DMS153 treated with DMSO at 0.1 percent for 48 hours (cell line): ENCODE measurements around the gene RNF223.
A peak's percentile ranks its signal among the peaks of the same experiment; 100 is the strongest.
"Not testable (repeated sequence)": the region's sequence is repeated elsewhere in the genome, so short reads cannot be mapped to it uniquely, and the experiment has no call there.

Experiments used
- DNase-seq: peaks from one replicate; lab custom pipeline; 2025; ENCODE audit not compliant: unreplicated experiment; lab: John Stamatoyannopoulos, UW

The RNF223 gene

DNA sequence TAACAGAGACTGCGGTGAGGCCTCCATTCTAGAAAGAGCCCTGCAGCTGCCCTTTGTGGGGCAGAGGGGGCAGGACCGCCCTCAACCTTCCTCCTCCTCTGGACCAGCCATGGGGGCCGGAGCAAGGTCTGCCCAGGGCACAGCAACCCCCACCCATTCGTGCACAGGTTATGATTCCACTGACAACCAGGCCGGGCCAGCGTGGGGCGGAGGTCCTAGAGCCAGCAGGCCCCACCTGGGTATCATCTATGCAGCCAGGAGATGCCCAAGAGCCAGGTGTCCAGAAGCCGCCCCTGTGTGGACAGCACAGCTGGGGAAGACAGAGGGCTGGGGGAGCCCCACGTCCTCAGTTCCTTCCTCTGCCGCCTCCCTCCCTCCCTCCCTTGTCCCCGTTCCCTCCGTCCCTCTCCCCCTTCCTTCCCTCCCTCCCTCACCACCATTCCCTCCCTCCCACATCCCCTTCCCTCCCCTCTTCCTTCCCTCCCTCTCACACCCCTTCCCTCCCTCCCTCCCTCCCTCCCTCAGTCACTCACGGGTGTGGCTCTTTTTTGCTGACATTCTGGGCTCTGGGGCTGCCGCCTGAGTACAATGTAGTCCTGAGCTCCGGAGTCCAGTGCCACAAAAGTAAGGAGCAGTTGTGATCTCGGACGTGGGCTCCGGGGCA, 12.3 kb downstream of the RNF223 start:
- DNase-seq, result no peak

DNA sequence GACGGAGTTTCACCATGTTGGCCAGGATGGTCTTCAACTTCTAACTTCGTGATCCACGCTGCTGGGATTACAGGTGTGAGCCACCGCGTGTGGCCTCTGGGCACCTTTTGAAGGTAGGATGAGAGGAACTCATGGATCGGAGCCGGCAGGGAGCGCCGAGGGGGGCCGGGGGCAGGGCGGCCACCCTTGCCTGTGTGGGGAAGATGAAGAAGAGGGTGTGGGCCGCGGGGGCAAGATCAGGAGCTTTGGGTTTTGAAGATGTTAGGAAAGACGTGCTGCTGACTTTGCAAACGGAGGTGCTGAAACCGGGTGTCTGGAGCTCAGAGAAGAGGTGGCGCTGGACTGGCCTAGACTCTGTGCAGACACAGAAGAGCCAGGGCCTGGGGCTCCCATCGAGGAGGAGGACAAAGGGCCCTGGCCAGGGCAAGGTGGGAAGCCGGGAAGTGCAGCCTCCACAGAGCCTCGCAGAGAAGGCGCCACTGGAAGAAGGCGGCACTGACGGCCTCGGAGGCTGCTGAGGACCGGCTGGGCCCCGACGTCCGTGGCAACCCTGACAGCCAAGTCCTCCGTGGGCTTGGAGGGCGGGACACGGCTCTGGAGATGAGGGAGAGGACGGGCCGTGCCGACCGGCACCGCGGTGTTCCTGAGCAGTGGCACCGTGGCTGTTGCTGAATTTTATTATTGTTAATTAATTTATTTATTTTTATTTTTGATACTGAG, 13.7 kb downstream of the RNF223 start:
- DNase-seq, result no peak

DNA sequence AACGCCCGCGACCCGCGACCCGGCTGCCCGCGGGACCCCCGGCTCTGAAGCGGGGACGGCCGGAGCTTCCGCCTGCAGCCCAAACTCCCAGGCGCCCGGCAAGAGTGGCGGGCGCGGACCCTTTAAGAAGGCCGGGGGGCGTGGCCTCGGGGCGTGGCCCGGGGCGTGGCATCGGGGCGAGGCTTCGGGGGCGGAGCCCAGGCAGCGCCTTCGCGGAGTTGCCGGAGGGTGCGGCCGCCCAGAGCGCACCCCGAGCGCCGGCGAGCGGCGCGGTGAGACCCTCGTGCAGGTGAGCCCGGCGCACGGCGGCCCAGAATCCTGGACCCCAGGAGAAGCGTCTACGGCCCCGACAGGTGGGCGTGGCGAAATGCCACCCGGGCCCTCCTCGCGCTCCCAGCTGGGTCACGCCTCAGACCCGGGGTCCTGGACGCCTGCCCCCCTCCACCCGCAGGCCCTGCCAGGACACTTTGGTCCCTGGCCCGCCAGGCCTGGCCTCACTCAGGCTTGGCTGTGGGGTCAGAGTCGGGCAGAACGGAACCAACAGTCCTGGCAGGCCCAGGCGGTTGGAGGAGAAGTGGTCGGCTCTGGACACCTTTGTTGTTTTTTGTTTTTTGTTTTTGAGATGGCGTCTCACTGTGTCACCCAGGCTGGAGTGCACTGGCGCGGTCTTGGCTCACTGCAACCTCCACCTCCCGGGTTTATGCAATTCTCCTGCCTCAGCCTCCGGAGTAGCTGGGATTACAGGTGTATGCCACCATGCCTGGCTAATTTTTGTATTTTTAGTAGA, 14.4 kb downstream of the RNF223 start:
- DNase-seq, result peak; percentile 71

DNA sequence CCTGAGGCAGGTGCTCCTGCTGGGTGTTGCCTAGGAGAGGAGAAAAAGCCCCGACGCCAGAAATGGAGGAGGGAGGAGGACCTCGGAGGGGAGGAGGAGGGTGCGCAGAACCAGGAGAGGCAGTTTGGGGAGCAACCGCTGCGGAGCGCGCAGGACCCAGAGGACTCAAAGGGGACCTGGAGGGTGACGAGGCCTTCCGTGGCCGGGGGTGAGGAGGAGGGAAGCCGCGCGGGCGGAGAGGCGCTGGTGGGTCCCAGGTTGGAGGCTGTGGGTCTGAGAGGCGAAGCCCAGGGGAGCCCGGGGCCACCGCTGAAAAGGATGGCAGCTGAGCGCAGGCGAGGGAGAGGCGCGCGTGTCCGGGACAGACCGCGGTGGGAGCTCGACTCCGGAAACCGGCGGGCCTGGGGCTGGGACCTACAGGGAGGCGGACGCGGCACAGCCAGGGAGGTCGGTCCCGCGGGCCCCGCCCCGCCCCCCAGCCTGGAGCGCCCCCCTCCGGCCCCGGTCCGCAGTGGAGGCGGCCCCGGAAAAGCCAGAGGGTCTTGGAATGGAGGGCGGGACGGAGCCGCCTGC, 15.1 kb downstream of the RNF223 start:
- DNase-seq, result no peak

DNA sequence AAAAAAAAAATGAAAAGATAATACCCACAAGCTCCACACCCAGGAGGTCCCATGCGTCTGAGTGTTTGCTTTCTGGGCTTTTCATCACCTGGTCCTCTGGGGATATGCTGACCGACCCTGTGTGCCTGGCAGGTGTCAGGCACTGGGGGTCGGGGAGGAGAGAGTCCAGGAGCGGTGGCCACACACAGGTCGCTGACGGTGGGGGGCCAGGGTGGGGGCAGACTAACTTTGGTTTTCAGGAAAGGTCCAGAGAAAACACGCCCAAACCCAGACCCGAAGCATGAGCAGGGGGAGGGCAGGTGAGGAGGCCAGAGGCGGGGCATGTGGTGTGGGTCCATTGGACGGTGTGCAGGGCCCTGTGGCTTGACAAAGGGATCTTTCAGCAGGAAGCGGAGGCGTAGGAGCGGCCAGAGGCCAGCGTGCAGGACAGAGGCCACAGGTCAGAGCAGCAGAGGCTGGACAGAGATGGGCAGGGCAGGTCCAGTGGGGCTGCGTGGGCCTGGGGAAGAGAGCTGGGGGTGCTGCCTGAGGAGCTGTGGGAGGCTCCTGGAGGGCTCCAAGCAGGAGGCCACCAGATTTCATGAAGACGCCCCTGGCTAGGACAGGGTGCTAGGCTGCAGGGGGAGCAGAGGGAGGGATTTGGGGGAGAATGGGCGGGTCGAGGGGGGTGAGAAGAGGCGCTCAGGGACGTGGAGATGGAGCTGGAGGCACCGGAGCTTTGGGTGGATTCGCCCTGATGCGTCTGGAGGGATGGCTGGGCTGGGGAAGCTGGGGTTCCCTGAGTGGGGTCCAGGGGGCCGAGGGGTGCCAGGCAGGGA, 15.8 kb downstream of the RNF223 start:
- DNase-seq, result no peak

DNA sequence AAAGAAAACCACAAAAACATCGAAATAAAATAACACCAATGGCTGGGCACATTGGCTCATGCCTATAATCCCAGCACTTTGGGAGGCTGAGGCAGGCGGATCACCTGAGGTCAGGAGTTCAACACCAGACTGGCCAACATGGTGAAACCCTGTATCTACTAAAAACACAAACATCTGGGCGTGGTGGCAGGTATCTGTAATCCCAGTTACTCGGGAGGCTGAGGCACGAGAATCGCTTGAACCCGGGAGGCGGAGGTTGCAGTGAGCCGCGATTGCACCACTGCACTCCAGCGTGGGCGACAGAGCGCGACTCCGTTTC, 16.4 kb downstream of the RNF223 start:
- DNase-seq, result not testable (repeated sequence)

DNA sequence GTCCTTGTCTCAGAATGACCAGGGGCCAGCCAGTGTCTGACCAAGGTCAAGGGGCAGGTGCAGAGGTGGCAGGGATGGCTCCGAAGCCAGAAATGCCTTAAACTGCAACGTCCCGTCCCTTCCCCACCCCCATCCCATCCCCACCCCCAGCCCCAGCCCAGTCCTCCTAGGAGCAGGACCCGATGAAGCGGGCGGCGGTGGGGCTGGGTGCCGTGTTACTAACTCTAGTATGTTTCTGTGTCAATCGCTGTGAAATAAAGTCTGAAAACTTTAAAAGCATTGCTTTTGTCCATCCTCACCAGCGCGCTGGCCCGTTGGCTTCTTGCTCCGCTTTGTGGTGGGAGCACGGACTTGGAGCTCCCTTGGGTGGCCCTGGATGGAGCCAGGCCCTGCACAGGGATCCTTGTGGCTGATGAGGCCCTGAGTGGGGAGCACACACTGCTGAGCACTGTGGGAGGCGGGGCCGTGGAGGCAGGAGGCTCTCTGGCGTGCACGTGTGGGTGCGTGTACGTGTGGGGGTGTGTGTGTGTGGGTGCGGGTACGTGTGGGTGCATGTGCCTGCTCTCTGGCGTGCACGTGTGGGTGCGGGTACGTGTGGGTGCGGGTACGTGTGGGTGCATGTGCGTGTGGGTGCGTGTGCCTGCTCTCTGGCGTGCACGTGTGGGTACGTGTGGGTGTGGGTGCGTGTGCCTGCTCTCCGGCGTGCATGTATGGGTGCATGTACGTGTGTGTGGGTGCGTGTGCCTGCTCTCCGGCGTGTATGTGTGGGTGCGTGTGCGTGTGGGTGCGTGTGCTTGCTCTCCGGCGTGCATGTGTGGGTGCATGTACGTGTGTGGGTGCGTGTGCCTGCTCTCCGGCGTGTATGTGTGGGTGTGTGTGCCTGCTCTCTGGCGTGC, 18.0 kb downstream of the RNF223 start:
- no peak for DNase-seq

DNA sequence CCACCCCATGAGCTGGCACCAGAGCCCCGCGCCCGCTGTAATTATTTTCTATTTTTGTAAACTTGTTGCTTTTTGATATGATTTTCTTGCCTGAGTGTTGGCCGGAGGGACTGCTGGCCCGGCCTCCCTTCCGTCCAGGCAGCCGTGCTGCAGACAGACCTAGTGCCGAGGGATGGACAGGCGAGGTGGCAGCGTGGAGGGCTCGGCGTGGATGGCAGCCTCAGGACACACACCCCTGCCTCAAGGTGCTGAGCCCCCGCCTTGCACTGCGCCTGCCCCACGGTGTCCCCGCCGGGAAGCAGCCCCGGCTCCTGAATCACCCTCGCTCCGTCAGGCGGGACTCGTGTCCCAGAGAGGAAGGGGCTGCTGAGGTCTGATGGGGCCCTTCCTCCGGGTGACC, 19.1 kb downstream of the RNF223 start:
- no peak for DNase-seq

DNA sequence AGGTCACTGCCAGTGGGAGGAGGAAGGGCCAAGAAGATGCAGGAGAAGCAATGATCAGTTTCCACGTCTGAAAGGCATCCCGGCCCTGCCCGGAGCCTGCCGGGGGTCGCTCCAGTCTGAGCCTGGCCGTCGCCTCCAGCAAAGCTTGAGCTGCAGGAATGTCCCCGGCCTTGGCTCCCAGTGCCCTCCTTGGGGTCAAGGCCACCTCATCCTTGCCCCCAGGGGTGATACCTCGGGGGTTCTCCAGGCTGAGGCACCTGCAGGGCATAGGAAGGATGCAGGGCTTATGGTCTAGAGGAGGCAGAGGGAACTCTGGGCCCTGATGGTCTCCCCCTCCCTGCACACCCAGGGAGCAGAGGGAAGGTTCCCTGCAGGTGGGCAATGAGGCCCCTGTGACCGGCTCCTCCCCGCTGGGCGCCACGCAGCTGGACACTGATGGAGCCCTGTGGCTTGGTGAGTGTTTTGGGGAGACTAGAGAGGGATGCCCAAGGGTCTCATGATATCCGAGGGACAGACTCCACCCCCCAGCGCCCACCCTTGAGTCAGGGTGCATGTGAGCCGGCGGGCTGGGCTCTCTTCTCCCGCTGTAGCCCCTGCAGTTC, 19.9 kb downstream of the RNF223 start:
- no peak for DNase-seq

DNA sequence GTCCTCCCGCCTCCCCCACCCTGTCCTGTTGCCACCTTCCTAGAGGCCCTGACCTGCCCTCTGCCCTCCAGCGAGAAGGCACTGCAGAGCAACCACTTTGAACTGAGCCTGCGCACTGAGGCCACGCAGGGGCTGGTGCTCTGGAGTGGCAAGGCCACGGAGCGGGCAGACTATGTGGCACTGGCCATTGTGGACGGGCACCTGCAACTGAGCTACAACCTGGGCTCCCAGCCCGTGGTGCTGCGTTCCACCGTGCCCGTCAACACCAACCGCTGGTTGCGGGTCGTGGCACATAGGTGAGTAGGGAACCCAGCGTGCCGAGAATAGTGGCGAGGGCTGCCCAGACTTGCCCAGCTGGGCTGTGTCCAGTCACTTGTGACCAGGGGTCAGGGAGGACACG, 20.4 kb downstream of the RNF223 start:
- no peak for DNase-seq

DNA sequence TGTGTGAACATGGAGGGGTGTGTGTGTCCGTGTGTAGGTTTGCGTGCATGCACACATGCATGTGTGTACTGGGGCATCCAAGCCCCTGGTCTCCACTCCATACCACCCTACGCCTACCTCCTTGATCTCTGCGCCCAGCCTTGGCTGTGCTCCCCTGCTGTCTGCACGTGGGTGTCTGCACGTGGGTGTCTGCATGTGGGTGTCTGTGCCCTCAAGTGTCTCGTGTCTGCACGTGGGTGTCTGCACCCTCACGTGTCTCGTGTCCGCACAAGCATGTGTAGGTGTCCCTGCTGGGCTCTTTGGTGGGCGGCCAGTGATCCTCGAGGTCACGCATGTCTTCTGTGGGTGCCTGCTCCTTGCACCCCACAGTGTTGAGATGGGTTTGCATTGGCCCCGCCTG, 21.1 kb downstream of the RNF223 start:
- DNase-seq, result no peak

DNA sequence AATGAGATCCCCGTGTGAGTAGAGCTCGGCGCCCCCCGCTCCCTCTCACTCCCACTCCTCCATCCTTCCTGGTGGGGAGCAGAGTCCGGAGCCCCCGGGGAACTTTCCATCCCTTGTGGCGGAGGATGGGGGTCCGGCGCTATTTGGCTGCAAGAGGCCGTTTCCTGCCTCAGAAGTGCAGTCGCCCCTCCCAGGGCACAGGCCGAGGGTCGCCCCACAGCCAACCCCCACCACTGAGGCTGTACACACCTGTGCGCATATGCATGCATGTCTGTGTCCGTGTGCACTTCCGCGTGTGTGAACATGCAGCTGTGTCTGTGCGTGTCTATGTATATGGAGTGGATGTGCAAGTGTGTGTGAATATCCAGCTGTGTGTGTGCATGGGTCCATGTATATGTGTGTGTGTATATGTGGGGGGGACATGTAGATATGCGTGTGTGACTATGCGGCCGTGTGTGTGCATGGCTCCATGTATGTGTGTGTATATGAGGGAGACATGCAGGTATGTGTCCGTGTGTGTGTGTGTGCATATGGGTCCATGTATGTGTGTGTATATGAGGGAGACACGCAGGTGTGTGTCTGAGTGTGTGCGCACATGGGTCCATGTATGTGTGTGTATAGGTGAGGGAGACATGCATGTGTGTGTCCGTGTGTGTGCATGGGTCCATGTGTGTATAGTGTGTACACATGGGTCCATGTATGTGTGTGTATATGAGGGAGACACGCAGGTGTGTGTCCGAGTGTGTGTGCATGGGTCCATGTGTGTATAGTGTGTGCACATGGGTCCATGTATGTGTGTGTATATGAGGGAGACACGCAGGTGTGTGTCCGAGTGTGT, 21.9 kb downstream of the RNF223 start:
- no peak for DNase-seq

DNA sequence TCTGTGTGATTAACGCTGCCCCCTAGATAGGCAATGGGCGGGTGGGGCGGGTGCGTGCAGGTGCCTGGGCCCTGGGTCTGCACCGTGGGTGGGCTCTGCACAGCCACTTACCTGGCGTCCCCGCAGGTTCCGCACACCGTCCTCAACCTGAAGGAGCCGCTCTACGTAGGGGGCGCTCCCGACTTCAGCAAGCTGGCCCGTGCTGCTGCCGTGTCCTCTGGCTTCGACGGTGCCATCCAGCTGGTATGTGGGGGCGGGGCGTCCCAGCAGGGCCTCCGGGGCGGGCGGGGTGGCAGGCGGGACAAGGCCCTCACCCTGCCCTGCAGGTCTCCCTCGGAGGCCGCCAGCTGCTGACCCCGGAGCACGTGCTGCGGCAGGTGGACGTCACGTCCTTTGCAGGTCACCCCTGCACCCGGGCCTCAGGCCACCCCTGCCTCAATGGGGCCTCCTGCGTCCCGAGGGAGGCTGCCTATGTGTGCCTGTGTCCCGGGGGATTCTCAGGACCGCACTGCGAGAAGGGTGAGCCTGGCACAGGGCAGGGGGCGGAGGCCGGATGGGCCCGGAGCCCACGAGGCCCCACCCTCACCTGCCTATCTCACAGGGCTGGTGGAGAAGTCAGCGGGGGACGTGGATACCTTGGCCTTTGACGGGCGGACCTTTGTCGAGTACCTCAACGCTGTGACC, 22.8 kb downstream of the RNF223 start:
- DNase-seq, result no peak

DNA sequence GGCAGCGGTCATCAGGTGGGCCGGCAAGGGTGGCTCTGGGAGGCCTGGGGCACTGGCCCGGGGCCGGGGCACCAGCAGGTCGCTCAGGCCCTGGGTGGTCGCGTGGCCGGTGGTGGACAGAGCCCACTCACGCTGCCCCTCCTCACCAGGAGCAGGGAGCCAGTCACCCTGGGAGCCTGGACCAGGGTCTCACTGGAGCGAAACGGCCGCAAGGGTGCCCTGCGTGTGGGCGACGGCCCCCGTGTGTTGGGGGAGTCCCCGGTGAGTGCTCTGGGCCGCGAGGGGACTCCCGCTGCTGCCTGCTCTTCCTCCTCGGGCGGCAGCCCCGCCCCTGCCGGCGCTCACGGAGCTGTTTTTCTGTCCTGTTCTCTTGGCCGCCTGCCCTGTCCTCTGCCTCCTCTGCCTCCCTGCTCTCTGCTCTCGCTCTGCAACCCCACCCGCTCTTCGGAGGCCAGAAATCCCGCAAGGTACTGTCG, 23.5 kb downstream of the RNF223 start:
- peak; percentile 18 for DNase-seq

DNA sequence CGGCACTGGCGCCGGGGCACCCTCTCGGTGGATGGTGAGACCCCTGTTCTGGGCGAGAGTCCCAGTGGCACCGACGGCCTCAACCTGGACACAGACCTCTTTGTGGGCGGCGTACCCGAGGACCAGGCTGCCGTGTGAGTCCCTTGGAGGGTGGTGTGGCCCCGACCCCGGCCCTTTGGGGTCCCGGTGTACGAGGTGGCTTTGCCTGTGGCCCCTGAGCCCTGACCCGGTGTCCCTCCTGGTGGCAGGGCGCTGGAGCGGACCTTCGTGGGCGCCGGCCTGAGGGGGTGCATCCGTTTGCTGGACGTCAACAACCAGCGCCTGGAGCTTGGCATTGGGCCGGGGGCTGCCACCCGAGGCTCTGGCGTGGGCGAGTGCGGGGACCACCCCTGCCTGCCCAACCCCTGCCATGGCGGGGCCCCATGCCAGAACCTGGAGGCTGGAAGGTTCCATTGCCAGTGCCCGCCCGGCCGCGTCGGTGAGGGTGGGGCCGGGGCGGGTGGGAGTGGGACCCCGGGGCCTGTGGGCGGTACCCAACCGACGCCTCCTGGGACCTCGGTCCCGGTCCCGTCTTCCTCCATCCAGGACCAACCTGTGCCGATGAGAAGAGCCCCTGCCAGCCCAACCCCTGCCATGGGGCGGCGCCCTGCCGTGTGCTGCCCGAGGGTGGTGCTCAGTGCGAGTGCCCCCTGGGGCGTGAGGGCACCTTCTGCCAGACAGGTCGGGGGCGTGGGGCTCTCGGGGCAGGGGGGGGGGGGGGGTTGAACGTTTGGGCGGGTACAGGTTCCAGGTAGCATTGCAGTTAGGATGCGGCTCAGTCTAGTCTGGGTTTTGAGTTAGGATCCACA, 24.6 kb downstream of the RNF223 start:
- no peak for DNase-seq

DNA sequence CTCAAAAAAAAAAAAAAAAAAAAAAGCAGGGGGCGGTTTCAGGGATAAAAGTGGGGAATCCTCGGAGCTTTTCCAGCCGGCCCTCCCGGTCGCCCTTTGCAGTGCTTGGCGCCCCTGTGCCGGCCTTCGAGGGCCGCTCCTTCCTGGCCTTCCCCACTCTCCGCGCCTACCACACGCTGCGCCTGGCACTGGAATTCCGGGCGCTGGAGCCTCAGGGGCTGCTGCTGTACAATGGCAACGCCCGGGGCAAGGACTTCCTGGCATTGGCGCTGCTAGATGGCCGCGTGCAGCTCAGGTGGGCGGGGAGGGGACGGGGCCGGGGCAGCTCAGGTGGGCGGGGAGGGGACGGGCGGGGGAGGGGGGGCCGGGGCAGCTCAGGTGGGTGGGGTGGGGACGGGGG, 25.3 kb downstream of the RNF223 start:
- no peak for DNase-seq

DNA sequence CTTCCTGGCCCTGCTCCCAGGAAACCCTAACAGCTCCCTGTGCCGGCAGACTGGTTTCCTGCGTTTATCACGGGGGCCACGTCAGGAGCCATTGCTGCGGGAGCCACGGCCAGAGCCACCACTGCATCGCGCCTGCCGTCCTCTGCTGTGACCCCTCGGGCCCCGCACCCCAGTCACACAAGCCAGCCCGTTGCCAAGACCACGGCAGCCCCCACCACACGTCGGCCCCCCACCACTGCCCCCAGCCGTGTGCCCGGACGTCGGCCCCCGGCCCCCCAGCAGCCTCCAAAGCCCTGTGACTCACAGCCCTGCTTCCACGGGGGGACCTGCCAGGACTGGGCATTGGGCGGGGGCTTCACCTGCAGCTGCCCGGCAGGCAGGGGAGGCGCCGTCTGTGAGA, 26.1 kb downstream of the RNF223 start:
- DNase-seq, result no peak
